ENCODE measurements around the gene GOT1. TPM values are rescaled to one million over a fixed set of nuclear protein-coding genes. Genes with fewer than 3 reads are reported as not detected.

Gene GOT1
- total and polyA plus RNA-seq, 2 of the 8 experiments (the other 6 are each of a cell fraction or from before 2014, with no cell fraction given), result 16.7 to 47.0 TPM

DNA sequence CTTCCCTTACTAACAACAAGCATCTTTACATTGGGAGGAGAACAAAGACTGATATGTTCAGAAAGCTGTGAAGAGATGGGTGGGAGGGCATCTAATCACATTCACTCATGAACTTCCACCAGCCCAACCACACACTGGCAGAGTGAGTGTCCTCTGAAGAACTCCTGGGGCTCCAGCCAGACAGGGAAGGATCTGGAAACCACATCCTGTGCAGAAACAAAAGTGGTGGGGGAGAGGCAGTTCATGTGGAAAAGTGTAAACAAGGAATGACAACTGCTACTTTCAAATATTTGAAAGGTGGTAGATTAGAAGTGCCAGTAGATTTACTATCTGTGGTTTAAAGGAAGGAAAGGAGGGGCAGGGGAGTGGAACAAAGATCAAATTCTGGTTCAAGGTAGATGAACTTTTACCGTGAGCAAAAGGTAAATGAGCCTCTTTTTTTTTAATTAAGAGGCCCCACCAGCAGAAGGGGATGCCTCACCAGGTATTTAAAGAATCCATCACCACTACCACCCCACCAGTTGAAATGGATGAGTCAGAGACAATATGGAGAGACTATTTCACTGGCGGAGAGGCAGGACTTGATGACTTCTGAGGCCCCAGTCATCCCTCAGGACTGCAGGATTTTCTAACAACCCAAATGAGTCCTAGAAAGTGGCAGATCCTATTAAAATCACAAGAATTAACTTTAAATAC lies 34.5 kb downstream of the GOT1 start:
- Histone ChIP-seq H3K23ac (ENCODE audit: insufficient read length) (no peak overlapping the region), H3K4ac (replicated peaks; ENCODE audit: insufficient read length, low read depth, low read length) (no peak overlapping the region), H3K27me3 (replicated peaks in 1 of 4; ENCODE audit: control insufficient read depth in 3 of 4, extremely low read depth in 1 of 4, insufficient read depth in 3 of 4, low read length in 3 of 4) (no peaks in the 10 kb centered on the region), H3K56ac (replicated peaks; ENCODE audit: insufficient read length, low read depth, low read length) (no peak overlapping the region), H2AFZ (ENCODE audit: low read length) (no peak overlapping the region), H3K4me3 (ENCODE audit: extremely low read depth in 1 of 4, insufficient read depth in 2 of 4, low read depth in 3 of 4, low read length in 4 of 4) (no peak overlapping the region), H2BK12ac (ENCODE audit: low read depth, low read length) (no peak overlapping the region), H3K79me1 (ENCODE audit: low read depth, low read length) (no peaks in the 10 kb centered on the region), H4K20me1 (replicated peaks in 1 of 2; ENCODE audit: control insufficient read depth in 1 of 2, insufficient read depth in 2 of 2, low read length in 2 of 2) (peaks cover 0 to 3% of the 10 kb centered on the region in 2 experiments), H3K23me2 (ENCODE audit: low read depth, low read length) (no peaks in the 10 kb centered on the region), H3K18ac (ENCODE audit: extremely low read depth, low read length) (no peak overlapping the region), H3K27ac (ENCODE audit: low read depth, low read length) (no peak overlapping the region), H3K79me2 (ENCODE audit: control insufficient read depth in 1 of 2, insufficient read depth in 2 of 2, low read length in 2 of 2) (no peaks in the 10 kb centered on the region), H3K36me3 (ENCODE audit: control insufficient read depth in 2 of 4, insufficient read depth in 4 of 4, low read length in 3 of 4) (peaks cover 0 to 31% (median 14%) of the 10 kb centered on the region in 4 experiments; a peak in 6 of 8 replicates), H4K8ac (ENCODE audit: extremely low read depth, insufficient read depth, low read length) (no peak overlapping the region), H4K5ac (ENCODE audit: insufficient read length, low read depth, low read length) (no peak overlapping the region), H4K91ac (replicated peaks; ENCODE audit: insufficient read length, low read length) (no peak overlapping the region), H3K14ac (ENCODE audit: insufficient read length) (no peak overlapping the region), H3K4me2 (ENCODE audit: insufficient read depth in 1 of 2, low read depth in 2 of 2, low read length in 2 of 2) (no peak overlapping the region), H3K4me1 (replicated peaks in 1 of 4; ENCODE audit: control insufficient read depth in 3 of 4, insufficient read depth in 4 of 4, low read length in 3 of 4) (peaks cover 3 to 18% (median 11%) of the 10 kb centered on the region in 4 experiments; a peak in 6 of 7 replicates), H3K9me3 (ENCODE audit: insufficient read depth in 2 of 2, low read depth in 1 of 2, low read length in 1 of 2) (no peaks in the 10 kb centered on the region), H2BK20ac (ENCODE audit: low read length) (no peak overlapping the region), H2BK120ac (replicated peaks; ENCODE audit: low read depth, low read length) (no peak overlapping the region), H3K9ac (replicated peaks in 1 of 4; ENCODE audit: extremely low read depth in 1 of 4, low read depth in 3 of 4, low read length in 3 of 4) (no peak overlapping the region), H2BK5ac (ENCODE audit: low read depth, low read length) (no peak overlapping the region), H2AK5ac (ENCODE audit: low read depth, low read length) (no peak overlapping the region), H2BK15ac (ENCODE audit: low read length) (no peak overlapping the region)
- no peak for FAIRE-seq
- POLR2A ChIA-PET (ENCODE audit: partially characterized antibody), result interaction anchor here (0.9 kb wide), 1 partner anchor 508 kb away, joined by 3 read pairs; no protein-coding TSS in a partner anchor
- CTCF ChIA-PET (ENCODE audit: partially characterized antibody), result no interaction called here
- TF ChIP-seq TAF7 (optimal IDR thresholded peaks at IDR 0.05; ENCODE audit: borderline replicate concordance, low read depth, low read length) (no peak), MAFK (IDR thresholded peaks at IDR 0.05; ENCODE audit: low read depth, low read length) (no peak), CBX8 (IDR thresholded peaks at IDR 0.05; ENCODE audit: borderline replicate concordance, low read depth, low read length) (no peak), POU5F1 (IDR thresholded peaks at IDR 0.05; ENCODE audit: low read depth, low read length) (no peak), POLR2A (IDR thresholded peaks at IDR 0.05; ENCODE audit: control extremely low read depth in 1 of 2, low read depth in 2 of 2, low read length in 2 of 2) (no peak), BRCA1 (IDR thresholded peaks at IDR 0.05; ENCODE audit: low read depth, low read length) (no peak), BACH1 (IDR thresholded peaks at IDR 0.05; ENCODE audit: low read length) (no peak), GABPA (IDR thresholded peaks at IDR 0.05; ENCODE audit: borderline replicate concordance, insufficient read depth, low read length) (no peak)
- no peak for DNase-seq (ENCODE audit: low read depth in 1 of 2, low spot score in 2 of 2)
- 90% methylated on average over 2 of the region's 2 CpGs; no CpG with 5 or more reads in 1 of the 2 experiments for WGBS, 2 experiments (ENCODE audit: extremely low coverage in 1 of 2, insufficient coverage in 1 of 2, insufficient read length in 1 of 2, insufficient replicate concordance in 2 of 2, low coverage in 1 of 2, low lambda C conversion rate in 2 of 2, missing lambda C conversion rate in 1 of 2)

Measured in H1 (cell line).